Upper lobe of left lung (tissue), 4 donors: Measurements from ENCODE around the gene FAM53B.

Experiments
- EP300 ChIP-seq, 4 donors: sonication (generic); formaldehyde crosslinking; IDR thresholded peaks; one replicate each; pipeline ENCODE4 v1.5.1; 2017; ENCODE audit warnings: antibody characterized with exemption in 4 of 4, control low read depth in 2 of 4
- POLR2A ChIP-seq, 4 donors: fragments of 450-650 bp; IDR thresholded peaks; one replicate each; pipeline ENCODE4 v1.5.1; 2016 to 2017; ENCODE audit warnings: antibody characterized with exemption in 4 of 4, mild to moderate bottlenecking in 2 of 4
- POLR2AphosphoS5 ChIP-seq, 2 donors: sonication (generic); formaldehyde crosslinking; IDR thresholded peaks; one replicate each; pipeline ENCODE4 v1.5.1; 2017; ENCODE audit warnings: antibody characterized with exemption in 2 of 2
- TF ChIP-seq, protein P1 (sequence below), 6 experiments: fragments of 450-650 bp in 4 of 6; fragments of 200-600 bp in 2 of 6; sonication (generic) in 2 of 6; IDR thresholded peaks; one replicate each; pipeline ENCODE4 v1.5.1; 2016 to 2019; ENCODE audit warnings: antibody characterized with exemption in 6 of 6

DNA sequence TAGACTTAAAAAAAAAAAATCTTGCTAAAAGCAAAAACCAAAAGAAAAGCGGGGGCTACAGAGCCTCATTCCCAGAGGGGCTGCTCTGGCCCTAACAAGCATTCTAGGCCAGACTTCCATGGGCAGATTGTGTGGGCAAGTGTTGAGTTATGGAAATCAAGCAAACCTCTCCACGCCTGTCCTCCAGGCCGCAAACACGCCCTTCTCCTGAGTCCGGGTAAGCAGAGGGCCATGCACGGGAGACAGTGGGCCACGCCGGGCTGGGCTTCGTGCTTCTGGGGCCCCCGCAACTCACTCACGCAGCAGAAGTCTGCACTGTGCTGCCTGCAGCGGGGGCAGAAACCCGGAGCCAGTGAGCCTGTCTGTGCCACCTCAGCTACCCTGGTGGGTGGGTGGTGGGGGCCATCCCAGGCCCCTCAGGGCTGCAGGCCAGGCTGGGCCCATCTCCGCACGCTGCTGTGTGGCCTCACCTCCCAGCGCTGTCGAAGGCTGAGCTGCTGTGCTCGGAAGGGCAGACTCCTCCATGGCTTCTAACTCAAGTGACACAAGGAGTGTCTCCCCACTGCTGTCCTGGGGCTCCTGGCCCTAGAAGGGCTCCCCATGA, 125.6 kb downstream of the FAM53B start:
- no peak for TF ChIP-seq POLR2A (IDR thresholded peaks at IDR 0.05)
- TF ChIP-seq, protein P1, sequence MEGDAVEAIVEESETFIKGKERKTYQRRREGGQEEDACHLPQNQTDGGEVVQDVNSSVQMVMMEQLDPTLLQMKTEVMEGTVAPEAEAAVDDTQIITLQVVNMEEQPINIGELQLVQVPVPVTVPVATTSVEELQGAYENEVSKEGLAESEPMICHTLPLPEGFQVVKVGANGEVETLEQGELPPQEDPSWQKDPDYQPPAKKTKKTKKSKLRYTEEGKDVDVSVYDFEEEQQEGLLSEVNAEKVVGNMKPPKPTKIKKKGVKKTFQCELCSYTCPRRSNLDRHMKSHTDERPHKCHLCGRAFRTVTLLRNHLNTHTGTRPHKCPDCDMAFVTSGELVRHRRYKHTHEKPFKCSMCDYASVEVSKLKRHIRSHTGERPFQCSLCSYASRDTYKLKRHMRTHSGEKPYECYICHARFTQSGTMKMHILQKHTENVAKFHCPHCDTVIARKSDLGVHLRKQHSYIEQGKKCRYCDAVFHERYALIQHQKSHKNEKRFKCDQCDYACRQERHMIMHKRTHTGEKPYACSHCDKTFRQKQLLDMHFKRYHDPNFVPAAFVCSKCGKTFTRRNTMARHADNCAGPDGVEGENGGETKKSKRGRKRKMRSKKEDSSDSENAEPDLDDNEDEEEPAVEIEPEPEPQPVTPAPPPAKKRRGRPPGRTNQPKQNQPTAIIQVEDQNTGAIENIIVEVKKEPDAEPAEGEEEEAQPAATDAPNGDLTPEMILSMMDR (IDR thresholded peaks at IDR 0.05), result no peak
- TF ChIP-seq EP300 (IDR thresholded peaks at IDR 0.05), result no peak
- TF ChIP-seq POLR2AphosphoS5 (IDR thresholded peaks at IDR 0.05), result no peak
